ENCODE measurements around the gene PSMA5.

PSMA5 gene

DNA sequence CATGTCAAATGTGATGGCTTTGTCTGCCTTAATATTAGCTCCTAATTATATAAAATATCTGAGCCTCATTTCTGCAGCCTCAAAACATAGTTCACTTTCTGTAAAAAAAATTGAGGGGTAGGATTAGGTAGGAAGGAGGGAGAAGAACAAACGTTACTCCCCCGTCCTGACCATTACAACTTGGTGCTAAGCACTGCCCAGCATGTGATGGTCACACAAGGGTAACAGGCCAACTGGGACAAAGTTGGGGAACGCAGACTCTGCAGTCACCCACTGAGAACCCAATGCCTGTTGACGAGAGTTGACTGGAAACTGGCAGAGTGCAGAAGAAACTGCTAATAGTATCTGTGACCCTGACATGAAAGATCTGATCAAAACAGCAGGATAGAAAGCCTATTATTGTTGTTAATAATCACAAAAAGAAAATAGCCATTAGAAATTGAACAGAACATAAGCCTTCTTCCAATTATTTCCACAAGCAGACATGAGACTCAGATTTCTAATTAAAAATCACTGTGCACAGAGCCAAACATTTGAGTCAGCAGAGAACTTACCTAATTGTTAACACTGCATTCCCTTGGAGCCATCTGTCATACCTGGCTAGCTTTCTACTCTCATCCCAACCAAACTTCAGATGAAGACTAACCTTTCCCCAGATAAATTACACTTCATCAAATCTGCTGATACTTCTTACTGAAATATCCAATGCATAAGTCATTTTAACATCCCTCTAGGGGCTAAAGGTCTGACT lies 34.0 kb downstream of the PSMA5 start:
- Histone ChIP-seq H3K4me1 (ENCODE audit: insufficient read depth, poor library complexity, severe bottlenecking) (no peaks in the 10 kb centered on the region), H3K27ac (ENCODE audit: poor library complexity, severe bottlenecking) (no peak overlapping the region), H3K4me3 (ENCODE audit: severe bottlenecking) (no peak overlapping the region), H3K9me3 (ENCODE audit: severe bottlenecking) (no peaks in the 10 kb centered on the region), H3K36me3 (ENCODE audit: low read depth) (no peaks in the 10 kb centered on the region), H3K27me3 (ENCODE audit: insufficient read depth, poor library complexity, severe bottlenecking) (no peaks in the 10 kb centered on the region)
- ATAC-seq (ENCODE audit: low read depth) (no peak), DNase-seq (ENCODE audit: low spot score) (no peak)
- TF ChIP-seq, protein P1, sequence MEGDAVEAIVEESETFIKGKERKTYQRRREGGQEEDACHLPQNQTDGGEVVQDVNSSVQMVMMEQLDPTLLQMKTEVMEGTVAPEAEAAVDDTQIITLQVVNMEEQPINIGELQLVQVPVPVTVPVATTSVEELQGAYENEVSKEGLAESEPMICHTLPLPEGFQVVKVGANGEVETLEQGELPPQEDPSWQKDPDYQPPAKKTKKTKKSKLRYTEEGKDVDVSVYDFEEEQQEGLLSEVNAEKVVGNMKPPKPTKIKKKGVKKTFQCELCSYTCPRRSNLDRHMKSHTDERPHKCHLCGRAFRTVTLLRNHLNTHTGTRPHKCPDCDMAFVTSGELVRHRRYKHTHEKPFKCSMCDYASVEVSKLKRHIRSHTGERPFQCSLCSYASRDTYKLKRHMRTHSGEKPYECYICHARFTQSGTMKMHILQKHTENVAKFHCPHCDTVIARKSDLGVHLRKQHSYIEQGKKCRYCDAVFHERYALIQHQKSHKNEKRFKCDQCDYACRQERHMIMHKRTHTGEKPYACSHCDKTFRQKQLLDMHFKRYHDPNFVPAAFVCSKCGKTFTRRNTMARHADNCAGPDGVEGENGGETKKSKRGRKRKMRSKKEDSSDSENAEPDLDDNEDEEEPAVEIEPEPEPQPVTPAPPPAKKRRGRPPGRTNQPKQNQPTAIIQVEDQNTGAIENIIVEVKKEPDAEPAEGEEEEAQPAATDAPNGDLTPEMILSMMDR (IDR thresholded peaks at IDR 0.05; ENCODE audit: poor library complexity, severe bottlenecking), result no peak

DNA sequence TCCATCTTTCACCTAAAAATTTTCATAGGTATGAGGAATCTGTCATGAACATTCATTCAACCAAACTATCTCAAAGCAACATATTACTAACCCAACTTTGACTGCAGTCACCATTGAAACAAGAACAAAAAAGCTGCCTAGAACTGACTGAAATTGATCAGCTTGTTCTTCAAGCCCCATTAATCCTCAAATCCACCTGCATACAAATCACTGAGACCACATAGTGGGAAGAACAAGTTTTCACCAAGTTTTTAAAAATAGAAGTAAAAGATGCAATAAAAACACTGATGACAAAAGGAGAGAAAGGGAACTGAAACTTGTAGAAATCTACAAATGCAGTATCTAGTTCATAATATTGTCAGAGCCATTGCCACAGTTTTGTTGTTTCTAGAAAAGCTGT lies 34.6 kb downstream of the PSMA5 start:
- no peak overlapping the region for H3K27ac ChIP-seq (ENCODE audit: poor library complexity, severe bottlenecking)
- no peaks in the 10 kb centered on the region for H3K36me3 ChIP-seq (ENCODE audit: low read depth)
- DNase-seq (ENCODE audit: low spot score) (no peak), ATAC-seq (ENCODE audit: low read depth) (no peak)
- H3K4me1 ChIP-seq (ENCODE audit: insufficient read depth, poor library complexity, severe bottlenecking), result no peaks in the 10 kb centered on the region
- H3K9me3 ChIP-seq (ENCODE audit: severe bottlenecking), result no peaks in the 10 kb centered on the region
- no peak overlapping the region for H3K4me3 ChIP-seq (ENCODE audit: severe bottlenecking)
- no peaks in the 10 kb centered on the region for H3K27me3 ChIP-seq (ENCODE audit: insufficient read depth, poor library complexity, severe bottlenecking)
- TF ChIP-seq, protein P1 (IDR thresholded peaks at IDR 0.05; ENCODE audit: poor library complexity, severe bottlenecking), result no peak

DNA sequence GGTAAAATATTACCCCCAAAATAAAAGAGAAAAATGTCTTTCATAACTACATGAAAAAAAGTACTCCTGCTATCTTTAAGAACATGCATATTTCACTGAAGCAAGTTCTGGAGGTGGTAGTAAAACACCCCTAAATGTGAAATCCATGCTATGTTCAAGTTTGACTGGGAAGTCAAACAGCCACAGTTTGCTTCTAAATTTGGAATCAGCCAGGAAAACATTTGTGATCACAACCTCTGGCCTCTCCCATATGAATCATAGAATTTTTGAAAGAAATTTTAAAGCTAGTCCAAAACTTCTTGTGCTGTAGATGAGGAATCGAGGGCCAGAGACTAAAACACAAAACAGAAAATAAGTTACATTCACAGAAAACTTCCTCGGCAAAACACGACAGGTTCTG lies 35.1 kb downstream of the PSMA5 start:
- Histone ChIP-seq H3K27me3 (ENCODE audit: insufficient read depth, poor library complexity, severe bottlenecking) (no peaks in the 10 kb centered on the region), H3K36me3 (ENCODE audit: low read depth) (no peaks in the 10 kb centered on the region), H3K27ac (ENCODE audit: poor library complexity, severe bottlenecking) (no peak overlapping the region), H3K9me3 (ENCODE audit: severe bottlenecking) (no peaks in the 10 kb centered on the region), H3K4me1 (ENCODE audit: insufficient read depth, poor library complexity, severe bottlenecking) (no peaks in the 10 kb centered on the region), H3K4me3 (ENCODE audit: severe bottlenecking) (no peak overlapping the region)
- DNase-seq (ENCODE audit: low spot score) (no peak), ATAC-seq (ENCODE audit: low read depth) (no peak)
- TF ChIP-seq, protein P1 (IDR thresholded peaks at IDR 0.05; ENCODE audit: poor library complexity, severe bottlenecking), result no peak

DNA sequence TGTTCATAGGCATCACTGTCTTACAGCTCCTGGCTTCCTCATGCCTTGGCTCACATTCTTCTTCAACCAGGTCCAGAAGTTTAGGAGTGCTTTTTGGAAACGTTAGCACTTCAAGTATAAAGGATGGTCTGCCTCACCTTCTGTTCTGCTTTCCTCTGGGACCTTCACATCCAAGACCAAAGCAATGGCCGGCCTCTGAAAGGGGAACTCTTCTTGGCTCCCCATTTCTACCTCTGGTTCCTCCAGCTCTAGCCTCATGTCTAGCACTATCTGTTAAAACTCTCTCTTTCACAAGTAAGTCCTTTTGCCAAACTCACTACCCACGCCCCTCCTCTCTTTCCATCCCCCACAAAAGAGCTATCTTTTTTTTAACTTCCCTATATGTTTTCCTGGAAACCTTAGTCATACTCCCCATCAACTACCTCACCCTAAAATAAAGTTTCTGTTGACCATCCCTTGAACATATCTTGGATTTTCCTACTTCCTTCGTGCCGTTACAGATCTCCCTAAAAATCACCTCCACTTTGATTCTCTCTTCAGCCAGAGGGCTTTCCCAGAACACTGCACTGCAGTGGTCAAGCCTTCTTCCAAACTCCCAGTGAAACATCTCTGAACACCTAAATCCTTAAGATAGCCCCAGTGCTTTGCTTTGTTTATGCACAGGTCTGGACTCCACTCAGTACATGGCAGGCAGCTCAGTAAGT lies 36.5 kb downstream of the PSMA5 start:
- TF ChIP-seq, protein P1 (IDR thresholded peaks at IDR 0.05; ENCODE audit: poor library complexity, severe bottlenecking), result no peak
- no peak for DNase-seq (ENCODE audit: low spot score)
- Histone ChIP-seq H3K27me3 (ENCODE audit: insufficient read depth, poor library complexity, severe bottlenecking) (no peaks in the 10 kb centered on the region), H3K4me3 (ENCODE audit: severe bottlenecking) (no peak overlapping the region), H3K9me3 (ENCODE audit: severe bottlenecking) (no peaks in the 10 kb centered on the region), H3K4me1 (ENCODE audit: insufficient read depth, poor library complexity, severe bottlenecking) (no peaks in the 10 kb centered on the region), H3K27ac (ENCODE audit: poor library complexity, severe bottlenecking) (no peak overlapping the region), H3K36me3 (ENCODE audit: low read depth) (no peaks in the 10 kb centered on the region)
- no peak for ATAC-seq (ENCODE audit: low read depth)

Measured in RWPE2 (cell line).